ENCODE results near the gene PRDM11. TPM values are rescaled to one million over a fixed set of nuclear protein-coding genes. Genes with fewer than 3 reads are reported as not detected.

Gene PRDM11
- total RNA-seq, 3 donors from 2014 or later = 7.6 to 25.2 (median 11.3) TPM

DNA sequence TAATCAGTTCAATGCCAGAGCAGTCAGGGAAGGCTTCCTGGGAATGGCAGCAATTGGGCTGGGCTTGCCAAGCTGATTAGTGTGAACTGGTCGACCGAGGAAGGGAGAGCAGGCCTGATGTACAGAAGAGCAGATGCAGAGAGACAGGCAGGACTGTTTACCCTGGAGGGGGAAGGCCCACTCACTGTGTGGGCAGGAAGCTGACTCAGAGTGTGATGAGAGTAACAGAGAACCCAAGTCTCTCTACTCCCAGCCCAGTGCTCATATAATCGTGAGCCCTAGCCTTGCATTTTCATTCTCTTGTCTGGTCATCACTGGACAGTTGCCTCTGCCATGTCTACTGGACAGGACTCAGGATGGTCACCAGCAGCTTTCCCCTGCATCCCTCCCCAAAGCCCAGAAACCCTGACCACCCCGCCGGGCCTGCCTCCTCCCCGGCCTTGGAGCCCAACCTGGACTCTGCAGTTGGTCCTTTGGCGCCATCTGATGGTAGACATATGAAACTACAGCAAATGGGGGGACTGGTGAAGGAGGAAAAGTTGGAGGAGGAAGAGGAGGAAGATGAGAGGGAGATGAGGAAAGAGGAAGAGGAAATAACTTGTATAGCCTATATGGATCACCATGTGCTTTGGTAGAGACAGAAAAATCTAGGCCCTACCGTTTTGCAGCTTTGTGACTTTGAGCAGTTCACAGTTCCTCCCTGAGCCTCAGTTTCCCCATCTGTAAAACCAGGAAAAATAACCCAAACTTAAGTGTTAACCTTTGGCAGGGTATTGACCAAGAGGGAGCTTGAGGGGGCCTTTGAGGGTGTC lies 43.4 kb upstream of the PRDM11 start:
- H3K4me3 ChIP-seq = no peak overlapping the region
- TF ChIP-seq, protein P1, sequence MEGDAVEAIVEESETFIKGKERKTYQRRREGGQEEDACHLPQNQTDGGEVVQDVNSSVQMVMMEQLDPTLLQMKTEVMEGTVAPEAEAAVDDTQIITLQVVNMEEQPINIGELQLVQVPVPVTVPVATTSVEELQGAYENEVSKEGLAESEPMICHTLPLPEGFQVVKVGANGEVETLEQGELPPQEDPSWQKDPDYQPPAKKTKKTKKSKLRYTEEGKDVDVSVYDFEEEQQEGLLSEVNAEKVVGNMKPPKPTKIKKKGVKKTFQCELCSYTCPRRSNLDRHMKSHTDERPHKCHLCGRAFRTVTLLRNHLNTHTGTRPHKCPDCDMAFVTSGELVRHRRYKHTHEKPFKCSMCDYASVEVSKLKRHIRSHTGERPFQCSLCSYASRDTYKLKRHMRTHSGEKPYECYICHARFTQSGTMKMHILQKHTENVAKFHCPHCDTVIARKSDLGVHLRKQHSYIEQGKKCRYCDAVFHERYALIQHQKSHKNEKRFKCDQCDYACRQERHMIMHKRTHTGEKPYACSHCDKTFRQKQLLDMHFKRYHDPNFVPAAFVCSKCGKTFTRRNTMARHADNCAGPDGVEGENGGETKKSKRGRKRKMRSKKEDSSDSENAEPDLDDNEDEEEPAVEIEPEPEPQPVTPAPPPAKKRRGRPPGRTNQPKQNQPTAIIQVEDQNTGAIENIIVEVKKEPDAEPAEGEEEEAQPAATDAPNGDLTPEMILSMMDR (IDR thresholded peaks at IDR 0.05) = peak; percentile 81
- no peaks in the 10 kb centered on the region for H3K36me3 ChIP-seq (ENCODE audit: low read depth)
- intact Hi-C loops (cut with DNase I, micrococcal nuclease) = no loop called here
- DNase-seq (peak in 2 of 3 donors; percentile 50 to 63), ATAC-seq (peak; percentile 78)
- H3K4me1 ChIP-seq (ENCODE audit: low read depth) = no peaks in the 10 kb centered on the region
- H3K9me3 ChIP-seq = no peaks in the 10 kb centered on the region

DNA sequence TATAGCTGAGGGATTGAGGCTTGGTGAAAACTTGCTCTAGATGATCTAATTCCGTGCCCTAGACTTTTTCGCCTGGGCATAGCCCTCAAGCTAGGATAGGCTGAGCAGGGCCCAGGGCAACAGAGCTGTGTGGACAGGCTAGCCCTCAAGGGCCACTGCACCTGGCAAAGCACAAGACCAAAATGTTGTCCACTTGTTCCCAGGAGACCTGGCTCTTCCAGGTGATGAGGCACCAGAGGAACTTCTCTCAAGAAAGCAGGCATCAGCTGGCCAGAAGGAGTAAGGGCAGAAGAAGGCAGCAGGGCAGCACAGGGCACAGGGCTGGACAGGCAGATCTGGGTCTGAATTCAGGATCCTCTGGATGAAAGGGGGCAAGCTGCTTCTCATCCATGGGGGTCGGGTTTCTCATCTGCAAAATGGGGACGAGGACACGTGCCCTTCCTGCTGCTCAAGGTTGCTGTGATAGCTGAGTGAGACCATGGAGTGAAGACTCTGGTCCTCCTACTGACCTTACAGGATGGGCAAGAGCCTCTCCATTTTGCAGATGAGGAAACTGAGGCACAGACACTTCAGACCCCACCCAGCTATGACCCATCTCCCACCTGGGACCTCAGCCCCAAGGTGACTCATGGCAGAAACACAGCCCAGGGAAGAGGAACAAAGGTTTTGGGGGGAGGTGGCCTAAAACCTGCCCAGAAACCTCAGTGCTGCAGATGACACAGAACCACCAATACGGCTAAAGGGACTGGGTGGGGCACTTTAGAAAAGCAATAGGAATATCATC lies 42.2 kb upstream of the PRDM11 start:
- TF ChIP-seq, protein P1 (IDR thresholded peaks at IDR 0.05) = no peak
- H3K9me3 ChIP-seq = no peaks in the 10 kb centered on the region
- no peak for DNase-seq
- no peaks in the 10 kb centered on the region for H3K36me3 ChIP-seq (ENCODE audit: low read depth)
- no peak overlapping the region for H3K4me3 ChIP-seq
- H3K4me1 ChIP-seq (ENCODE audit: low read depth) = no peaks in the 10 kb centered on the region
- ATAC-seq = no peak
- intact Hi-C loops (cut with DNase I, micrococcal nuclease) = loop anchor here in 1 of 2 donors (2.0 kb wide), 1 partner anchor 167 kb away; no protein-coding TSS in a partner anchor

DNA sequence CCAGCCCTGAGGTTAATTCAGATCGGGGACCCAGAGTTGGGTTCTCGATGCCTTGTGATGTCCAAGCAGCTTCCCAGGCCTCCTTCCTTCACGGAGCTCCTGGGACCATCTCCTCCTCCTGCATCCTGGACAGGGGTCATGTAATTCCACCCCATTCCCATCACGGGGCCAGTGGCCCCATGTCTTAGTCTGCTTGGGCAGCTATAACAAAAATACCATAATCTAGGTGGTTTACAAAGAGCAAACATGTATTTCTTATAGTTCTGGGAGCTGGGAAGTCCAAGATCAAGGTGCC lies 41.7 kb upstream of the PRDM11 start:
- H3K36me3 ChIP-seq (ENCODE audit: low read depth) = no peaks in the 10 kb centered on the region
- ATAC-seq = no peak
- intact Hi-C loops (cut with DNase I, micrococcal nuclease) = loop anchor here in 1 of 2 donors (2.0 kb wide), 1 partner anchor 168 kb away; no protein-coding TSS in a partner anchor
- no peaks in the 10 kb centered on the region for H3K9me3 ChIP-seq
- TF ChIP-seq, protein P1 (IDR thresholded peaks at IDR 0.05) = no peak
- no peak for DNase-seq
- no peak overlapping the region for H3K4me3 ChIP-seq
- H3K4me1 ChIP-seq (ENCODE audit: low read depth) = no peaks in the 10 kb centered on the region

DNA sequence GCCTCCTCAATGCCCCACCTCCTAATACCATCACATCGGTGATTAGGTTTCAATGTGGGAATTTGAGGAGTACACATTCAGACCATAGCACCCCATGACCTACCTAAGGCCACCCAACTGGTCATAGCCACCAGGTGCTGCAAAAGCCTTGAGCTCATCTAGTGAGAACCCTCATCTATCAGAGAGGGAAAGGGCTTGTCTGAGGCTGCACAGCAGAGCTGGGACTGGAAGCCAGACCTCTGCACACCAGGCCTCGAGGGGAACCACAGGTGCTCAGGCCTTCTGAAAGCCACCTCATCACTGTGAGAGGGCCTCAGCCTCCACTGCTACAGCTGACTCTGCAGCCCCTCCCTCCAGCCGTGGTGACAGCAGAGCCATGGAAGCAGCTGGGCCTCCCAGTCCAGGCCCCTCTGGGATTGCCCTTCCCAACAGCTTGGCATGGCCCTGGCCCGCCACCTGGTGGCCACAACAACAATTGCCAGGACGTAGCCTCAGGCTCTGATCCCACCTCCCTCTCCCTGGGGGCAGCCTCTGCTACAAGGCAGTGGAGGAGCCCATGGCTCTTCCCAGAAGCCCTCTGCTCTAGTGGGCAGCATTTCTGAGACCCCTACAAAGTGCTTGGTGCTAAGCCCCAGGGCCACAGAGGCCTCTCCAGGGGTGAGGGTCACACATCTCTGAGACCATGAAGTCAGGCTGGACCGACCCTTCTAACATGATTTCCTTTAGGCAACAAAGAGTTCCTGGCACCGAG lies 41.0 kb upstream of the PRDM11 start:
- Histone ChIP-seq H3K9me3 (no peaks in the 10 kb centered on the region), H3K36me3 (ENCODE audit: low read depth) (no peaks in the 10 kb centered on the region), H3K4me1 (ENCODE audit: low read depth) (no peaks in the 10 kb centered on the region), H3K4me3 (no peak overlapping the region)
- ATAC-seq (peak; percentile 76), DNase-seq (peak; percentile 72 to 81 (median 75))
- TF ChIP-seq, protein P1 (IDR thresholded peaks at IDR 0.05) = peak; percentile 93
- intact Hi-C loops (cut with DNase I, micrococcal nuclease) = loop anchor here in 1 of 2 donors (2.0 kb wide), 1 partner anchor 169 kb away; no protein-coding TSS in a partner anchor

DNA sequence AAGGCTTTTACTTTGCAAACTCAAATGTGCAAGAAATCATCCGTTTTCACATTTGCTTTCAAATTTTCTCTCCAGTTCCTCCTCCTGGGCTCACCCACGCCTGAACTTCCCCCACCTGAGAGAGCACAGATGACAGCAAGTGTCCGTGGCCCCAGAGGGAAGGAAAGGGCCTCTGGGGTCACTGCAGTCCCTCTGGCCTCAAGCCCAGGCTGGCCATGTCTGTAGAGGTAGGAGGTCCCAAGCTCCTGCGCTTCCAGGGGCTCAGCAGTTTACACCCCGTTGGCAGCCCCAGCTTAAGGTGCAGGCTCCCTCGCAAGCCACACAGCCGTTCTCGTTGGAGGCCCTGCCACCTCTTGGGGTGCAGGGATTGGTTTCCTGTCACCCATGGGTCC lies 40.5 kb upstream of the PRDM11 start:
- no peaks in the 10 kb centered on the region for H3K4me1 ChIP-seq (ENCODE audit: low read depth)
- DNase-seq = no peak
- TF ChIP-seq, protein P1 (IDR thresholded peaks at IDR 0.05) = no peak
- no peaks in the 10 kb centered on the region for H3K36me3 ChIP-seq (ENCODE audit: low read depth)
- ATAC-seq = no peak
- no peak overlapping the region for H3K4me3 ChIP-seq
- intact Hi-C loops (cut with DNase I, micrococcal nuclease) = loop anchor here in 1 of 2 donors (2.0 kb wide), 1 partner anchor 169 kb away; no protein-coding TSS in a partner anchor
- no peaks in the 10 kb centered on the region for H3K9me3 ChIP-seq
